Amniotic stem cell (primary cell): ENCODE data around the gene NOL9.
"Not testable (repeated sequence)": the region's sequence is repeated elsewhere in the genome, so short reads cannot be mapped to it uniquely, and the experiment has no call there.

Source experiments
- DNase-seq: peaks from one replicate; lab custom pipeline; 2025; lab: John Stamatoyannopoulos, UW

The NOL9 gene

GRCh38 chr1:6572653-6573383 is 18.5 kb upstream of the NOL9 start:
- DNase-seq = no peak

DNA sequence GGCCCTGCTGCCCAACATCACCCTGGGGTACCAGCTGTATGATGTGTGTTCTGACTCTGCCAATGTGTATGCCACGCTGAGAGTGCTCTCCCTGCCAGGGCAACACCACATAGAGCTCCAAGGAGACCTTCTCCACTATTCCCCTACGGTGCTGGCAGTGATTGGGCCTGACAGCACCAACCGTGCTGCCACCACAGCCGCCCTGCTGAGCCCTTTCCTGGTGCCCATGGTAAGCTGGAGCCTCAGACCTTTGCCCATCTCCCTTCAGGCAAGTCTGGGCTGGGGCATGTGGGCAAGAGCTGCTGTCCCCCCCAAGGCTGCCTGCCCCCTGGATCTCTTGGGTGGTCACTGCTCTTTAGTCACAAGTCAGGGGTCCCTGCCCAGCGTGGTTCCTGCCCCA is 16.7 kb upstream of the NOL9 start:
- DNase-seq = no peak

GRCh38 chr1:6570100-6570499 is 15.8 kb upstream of the NOL9 start:
- DNase-seq = no peak

GRCh38 chr1:6569033-6569432 is 14.7 kb upstream of the NOL9 start:
- no peak for DNase-seq

GRCh38 chr1:6560267-6560666 is 6.0 kb upstream of the NOL9 start:
- DNase-seq = no peak

DNA sequence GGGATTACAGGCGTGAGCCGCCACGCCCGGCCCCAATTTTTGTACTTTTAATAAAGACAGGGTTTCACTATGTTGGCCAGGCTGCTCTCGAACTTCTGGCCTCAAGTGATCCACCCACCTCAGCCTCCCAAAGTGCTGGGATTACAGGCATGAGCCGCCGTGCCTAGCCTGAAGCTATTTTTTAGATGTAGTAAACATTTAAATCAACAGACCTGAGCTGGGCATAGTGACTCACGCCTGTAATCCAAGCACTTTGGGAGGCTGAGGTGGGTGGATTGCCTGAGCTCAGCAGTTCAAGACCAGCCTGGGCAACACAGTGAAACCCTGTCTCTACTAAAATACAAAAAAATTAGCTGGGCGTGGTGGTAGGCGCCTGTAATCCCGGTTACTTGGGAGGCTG is 4.8 kb upstream of the NOL9 start:
- not testable (repeated sequence) for DNase-seq

DNA sequence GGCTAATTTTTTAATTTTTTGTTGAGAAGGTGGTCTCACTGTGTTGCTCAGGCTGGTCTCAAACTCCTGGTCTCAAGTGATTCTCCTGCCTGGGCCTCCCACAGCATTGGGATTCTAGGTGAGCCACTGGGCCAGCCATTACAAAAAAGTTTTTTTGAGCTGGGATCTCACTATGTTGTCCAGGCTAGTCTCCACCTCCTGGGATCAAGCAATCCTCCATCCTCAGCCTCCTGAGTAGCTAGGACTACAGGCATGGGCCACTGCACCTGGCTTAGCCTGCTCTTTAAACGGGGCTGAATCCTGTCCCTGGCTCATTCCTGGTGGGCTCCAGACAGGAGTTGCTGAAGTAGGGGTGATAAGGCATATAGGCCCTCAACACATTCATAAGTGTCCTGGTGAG is 3.3 kb upstream of the NOL9 start:
- no peak for DNase-seq

- no peak for DNase-seq
Observed at GRCh38 chr1:6554907-6555778, 830 bp upstream of the NOL9 start, which contains the start of gene TAS1R1. Gene TAS1R1, plus strand, starts transcription at chr1:6555307. Its CDS starts 67 bp downstream, at chr1:6555374.

- no peak for DNase-seq
Observed at GRCh38 chr1:6547301-6547700, 7.0 kb downstream of the NOL9 start.

DNA sequence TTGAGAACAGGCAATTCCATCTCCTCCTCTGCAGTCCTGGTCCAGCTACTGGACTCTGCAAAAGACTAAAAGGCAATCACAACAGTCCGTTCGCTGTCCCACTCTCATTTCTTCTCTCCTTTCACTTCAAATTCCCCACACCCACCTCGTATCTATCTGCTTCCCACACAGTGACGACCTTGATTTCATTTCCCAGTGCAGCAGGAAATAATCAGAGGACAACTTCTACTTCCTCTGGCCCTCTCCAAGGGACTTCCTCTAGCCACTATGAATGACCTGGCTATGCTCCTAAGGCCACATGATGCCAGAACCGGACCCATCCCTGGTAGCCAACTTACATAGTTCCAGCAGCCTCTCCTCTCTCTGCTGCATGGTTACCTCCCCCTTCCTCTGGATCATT is 8.0 kb downstream of the NOL9 start:
- DNase-seq = no peak

DNA sequence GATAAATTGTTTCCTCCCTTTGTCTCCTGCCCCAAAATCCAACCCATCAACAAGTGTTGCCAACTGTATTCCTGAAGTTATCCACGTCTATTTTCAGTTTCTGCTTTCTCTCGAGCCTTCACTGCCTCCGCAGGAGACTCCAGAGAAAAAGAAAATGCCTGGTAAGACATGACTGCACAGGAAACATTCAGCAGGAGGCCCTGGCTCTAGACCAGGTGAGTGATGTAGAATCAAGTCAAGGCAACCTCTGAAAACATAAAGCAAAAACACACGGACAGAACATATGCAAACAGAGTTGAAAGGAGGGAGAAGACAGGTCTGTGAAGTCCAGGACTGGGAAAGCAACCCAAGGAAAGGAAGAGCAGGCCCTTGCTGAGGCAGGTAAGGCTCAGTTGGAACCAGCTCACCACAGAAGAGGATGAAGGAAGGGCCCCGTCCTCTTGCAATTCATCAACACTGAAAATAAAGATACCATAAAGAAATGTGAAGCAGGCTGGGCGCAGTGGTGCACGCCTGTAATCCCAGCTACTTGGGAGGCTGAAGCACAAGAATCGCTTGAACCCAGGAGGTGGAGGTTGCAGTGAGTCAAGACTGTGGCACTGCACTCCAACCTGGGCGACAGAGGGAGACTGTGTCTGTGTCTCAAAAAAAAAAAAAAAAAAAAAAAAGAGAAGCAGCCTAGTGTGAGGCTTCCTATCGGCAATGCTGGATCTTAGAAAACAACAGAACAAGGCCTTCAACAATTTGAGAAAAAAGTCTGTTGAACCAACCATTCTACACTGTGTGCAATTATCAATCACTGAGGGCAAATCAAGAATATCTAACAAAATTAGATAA is 8.8 kb downstream of the NOL9 start:
- no peak for DNase-seq

DNA sequence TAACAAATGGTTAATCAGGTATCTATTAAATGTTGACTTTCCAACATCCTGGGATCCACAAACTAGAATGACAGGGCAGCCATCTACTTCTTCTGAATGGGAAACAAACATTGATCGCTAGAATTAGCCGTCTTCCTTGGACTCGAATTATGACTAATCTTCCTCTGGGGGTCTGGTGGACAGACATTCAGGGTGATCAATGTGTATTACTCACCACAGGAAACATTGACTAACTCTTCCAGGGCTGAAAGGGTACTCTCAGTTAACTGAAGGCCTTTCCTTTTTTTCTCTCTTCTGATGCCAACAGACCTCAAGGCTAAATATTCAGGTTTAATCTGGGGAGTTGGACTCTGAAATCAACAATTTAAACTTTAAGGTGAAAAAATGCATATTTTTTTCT is 9.5 kb downstream of the NOL9 start:
- DNase-seq = no peak

GRCh38 chr1:6538956-6539355 is 15.4 kb downstream of the NOL9 start:
- no peak for DNase-seq

GRCh38 chr1:6536291-6536690 is 18.0 kb downstream of the NOL9 start:
- DNase-seq = no peak

- DNase-seq = no peak
Observed at GRCh38 chr1:6535214-6535613, 19.1 kb downstream of the NOL9 start.

DNA sequence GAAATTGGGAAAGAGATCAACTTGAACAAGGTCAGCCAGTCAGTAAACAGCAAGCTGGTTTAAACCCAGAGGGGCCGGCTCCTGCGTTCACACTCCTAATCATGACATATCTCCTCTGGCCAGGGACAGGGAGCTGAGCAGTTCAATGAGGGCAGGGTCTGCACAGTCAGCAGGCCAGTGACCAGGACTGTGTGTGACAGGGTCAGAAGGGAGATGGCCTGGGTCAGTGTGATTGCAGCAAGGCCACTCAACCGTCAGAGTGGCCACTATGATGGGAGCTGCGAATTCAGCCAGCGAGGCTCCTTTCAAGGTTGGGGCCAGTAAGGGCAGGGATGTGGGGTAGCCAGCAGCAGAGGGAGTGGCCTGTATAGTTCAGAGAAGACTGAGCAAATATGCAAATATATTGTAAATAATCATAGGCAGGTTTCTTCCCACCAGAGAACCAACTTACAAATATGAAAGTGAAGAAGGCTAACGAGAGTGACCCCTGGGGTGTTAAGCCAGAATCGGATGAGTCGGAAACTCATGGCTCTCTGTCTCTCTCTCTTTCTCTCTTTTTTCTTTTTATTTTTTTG is 20.0 kb downstream of the NOL9 start:
- DNase-seq = no peak

DNA sequence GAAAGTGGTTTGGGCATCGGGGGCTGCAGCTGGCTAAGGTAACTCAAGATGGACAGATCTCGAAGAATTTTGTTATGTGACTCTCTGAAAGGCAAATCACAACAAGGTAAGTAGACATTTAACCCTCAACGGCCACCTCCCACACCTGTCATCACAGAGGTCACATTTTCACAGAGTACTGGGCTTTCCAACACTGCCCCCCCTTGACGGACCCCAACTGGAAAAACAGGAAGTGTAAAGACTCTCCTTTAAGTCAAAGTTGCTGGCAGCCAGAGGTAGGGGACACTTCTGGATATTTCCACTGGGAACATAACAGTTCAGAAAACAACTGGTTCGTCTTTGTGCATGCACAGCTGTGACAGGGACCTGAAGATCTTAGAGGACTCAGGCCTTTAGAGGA is 22.3 kb downstream of the NOL9 start:
- no peak for DNase-seq

DNA sequence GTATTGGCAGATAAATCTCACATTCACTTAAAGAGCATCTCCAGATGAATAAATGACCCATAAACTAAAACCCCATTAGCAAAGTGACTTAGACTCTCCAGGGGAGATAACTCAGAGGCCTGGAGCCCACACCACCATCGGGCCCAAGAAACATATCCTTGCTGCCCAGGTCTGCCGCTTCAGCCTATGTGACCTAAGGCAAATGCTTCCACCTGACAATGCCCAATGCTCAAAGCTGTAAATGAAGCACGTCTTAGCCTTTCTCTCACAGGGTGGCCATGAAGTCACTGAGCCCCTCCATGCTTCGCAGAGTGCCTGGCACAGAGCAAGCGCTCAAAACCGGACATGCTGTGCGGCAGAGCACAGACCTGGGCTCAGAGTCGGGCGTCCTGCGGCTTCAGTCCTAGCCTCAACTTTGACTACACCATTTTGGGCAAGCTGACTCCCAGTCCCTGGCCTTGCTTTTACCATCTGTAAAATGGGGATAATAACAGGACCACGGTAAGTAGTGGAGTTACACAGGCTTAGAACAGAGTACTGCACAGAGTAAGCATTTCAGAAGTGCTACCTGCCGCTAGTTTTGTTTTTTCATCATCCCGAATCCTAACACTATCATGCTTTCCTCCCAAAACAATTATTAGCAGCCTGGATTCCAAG is 23.7 kb downstream of the NOL9 start:
- DNase-seq = no peak

GRCh38 chr1:6528492-6528891 is 25.8 kb downstream of the NOL9 start:
- no peak for DNase-seq

GRCh38 chr1:6526316-6526715 is 28.0 kb downstream of the NOL9 start:
- no peak for DNase-seq

- DNase-seq = no peak
Observed at GRCh38 chr1:6523566-6523965, 30.7 kb downstream of the NOL9 start.

DNA sequence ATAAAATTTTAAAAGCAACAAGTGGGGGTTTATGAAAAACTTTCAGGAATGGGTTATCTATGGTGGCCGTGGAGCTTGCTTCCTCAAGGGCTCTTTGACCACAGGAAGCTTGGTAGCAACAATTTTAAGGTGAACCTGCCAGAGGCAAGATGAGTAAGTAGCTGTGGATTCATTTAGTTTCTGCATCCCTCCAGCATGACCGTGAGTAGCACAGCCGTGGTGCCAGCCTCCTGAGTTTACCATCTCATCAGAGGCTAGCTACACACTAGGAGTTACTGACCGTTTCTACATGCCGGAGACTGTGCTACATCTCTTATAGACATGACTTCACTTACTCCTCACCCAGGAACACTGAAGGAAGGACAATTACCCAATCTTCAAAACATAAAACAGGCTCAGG is 32.8 kb downstream of the NOL9 start:
- no peak for DNase-seq
